BE2C (cell line): Measurements from ENCODE around the gene LYRM2.

ENCODE experiments used
- DNase-seq: peaks from one replicate; pipeline ENCODE4 v3.0.0-alpha.2; 2020
- H3K27me3 ChIP-seq: fragments of 250-450 bp; sonication (Bioruptor Pico); 2 replicates; pipeline ENCODE4 v1.5.1; 2020; ENCODE audit warnings: mild to moderate bottlenecking
- H3K36me3 ChIP-seq: fragments of 250-450 bp; sonication (Bioruptor Pico); 2 replicates; pipeline ENCODE4 v1.5.1; 2020; ENCODE audit warnings: mild to moderate bottlenecking
- H3K4me1 ChIP-seq: fragments of 250-450 bp; sonication (Bioruptor Pico); 2 replicates; pipeline ENCODE4 v1.5.1; 2020
- H3K4me3 ChIP-seq: 2 replicates; pipeline ENCODE4 v1.5.1; 2011; ENCODE audit warnings: low read depth, low read length
- H3K9me3 ChIP-seq: fragments of 250-450 bp; sonication (Bioruptor Pico); 2 replicates; pipeline ENCODE4 v1.5.1; 2020
- CTCF ChIP-seq: IDR thresholded peaks from 2 replicates; pipeline ENCODE4 v1.5.1; 2012; ENCODE audit warnings: mild to moderate bottlenecking, low read depth, low read length

Gene LYRM2

GRCh38 chr6:89526563-89526869 lies 112.0 kb downstream of the LYRM2 start:
- Histone ChIP-seq H3K27me3 (no peaks in the 10 kb centered on the region), H3K36me3 (no peaks in the 10 kb centered on the region), H3K4me1 (peaks cover 6% of the 10 kb centered on the region; the same call in 1 of the 2 replicates), H3K4me3 (no peak overlapping the region), H3K9me3 (no peaks in the 10 kb centered on the region)
- DNase-seq = no peak
- no peak for TF ChIP-seq CTCF

DNA sequence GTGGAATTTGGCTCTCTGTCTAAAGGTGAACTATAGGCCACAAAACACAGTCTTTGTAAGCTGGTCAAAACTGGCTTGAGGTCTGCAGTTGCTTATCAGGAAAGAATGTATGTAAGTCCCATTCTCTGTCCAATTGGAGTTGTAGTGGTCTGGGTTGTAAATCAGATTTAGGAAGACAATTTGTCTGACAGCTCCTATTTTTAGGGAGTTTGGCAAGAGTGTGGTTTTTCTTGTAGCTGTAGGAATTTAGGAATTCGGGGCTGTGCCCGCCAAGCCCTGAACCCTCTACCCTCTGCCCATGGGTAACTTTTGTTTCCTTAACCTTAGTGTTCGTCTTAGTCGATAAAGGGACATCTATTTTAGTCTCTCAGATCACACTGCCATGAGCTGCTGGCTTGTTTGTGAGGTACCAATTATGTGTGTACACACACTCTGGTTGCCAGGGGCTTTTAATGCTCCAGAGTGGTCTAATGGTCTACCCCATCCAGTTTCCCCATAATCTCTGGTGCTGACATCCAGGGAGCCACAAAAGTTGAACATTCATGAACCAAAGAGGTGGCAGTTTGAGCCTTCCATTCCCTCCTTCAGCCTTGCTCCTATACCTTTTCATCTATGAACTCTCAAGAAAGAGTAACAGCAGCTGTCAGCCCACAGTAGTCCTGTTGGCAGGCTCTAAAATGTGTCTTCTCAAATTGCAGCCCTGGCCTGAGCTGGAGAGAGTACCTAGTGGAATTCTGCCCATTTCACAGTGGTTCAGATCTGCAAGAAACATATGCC lies 112.6 kb downstream of the LYRM2 start:
- peaks cover 6% of the 10 kb centered on the region; the same call in 1 of the 2 replicates for H3K4me1 ChIP-seq
- H3K36me3 ChIP-seq = no peaks in the 10 kb centered on the region
- no peaks in the 10 kb centered on the region for H3K9me3 ChIP-seq
- DNase-seq = no peak
- TF ChIP-seq CTCF = no peak
- no peak overlapping the region for H3K4me3 ChIP-seq
- H3K27me3 ChIP-seq = no peaks in the 10 kb centered on the region

GRCh38 chr6:89522778-89523177 lies 115.8 kb downstream of the LYRM2 start:
- no peak for TF ChIP-seq CTCF
- DNase-seq = no peak
- no peaks in the 10 kb centered on the region for H3K36me3 ChIP-seq
- no peaks in the 10 kb centered on the region for H3K27me3 ChIP-seq
- no peaks in the 10 kb centered on the region for H3K9me3 ChIP-seq
- no peak overlapping the region for H3K4me3 ChIP-seq
- no peaks in the 10 kb centered on the region for H3K4me1 ChIP-seq

- Histone ChIP-seq H3K9me3 (no peaks in the 10 kb centered on the region), H3K27me3 (no peaks in the 10 kb centered on the region), H3K4me3 (no peak overlapping the region), H3K4me1 (no peaks in the 10 kb centered on the region), H3K36me3 (no peaks in the 10 kb centered on the region)
- TF ChIP-seq CTCF = no peak
- no peak for DNase-seq
Observed at GRCh38 chr6:89520736-89521135, 117.8 kb downstream of the LYRM2 start.

DNA sequence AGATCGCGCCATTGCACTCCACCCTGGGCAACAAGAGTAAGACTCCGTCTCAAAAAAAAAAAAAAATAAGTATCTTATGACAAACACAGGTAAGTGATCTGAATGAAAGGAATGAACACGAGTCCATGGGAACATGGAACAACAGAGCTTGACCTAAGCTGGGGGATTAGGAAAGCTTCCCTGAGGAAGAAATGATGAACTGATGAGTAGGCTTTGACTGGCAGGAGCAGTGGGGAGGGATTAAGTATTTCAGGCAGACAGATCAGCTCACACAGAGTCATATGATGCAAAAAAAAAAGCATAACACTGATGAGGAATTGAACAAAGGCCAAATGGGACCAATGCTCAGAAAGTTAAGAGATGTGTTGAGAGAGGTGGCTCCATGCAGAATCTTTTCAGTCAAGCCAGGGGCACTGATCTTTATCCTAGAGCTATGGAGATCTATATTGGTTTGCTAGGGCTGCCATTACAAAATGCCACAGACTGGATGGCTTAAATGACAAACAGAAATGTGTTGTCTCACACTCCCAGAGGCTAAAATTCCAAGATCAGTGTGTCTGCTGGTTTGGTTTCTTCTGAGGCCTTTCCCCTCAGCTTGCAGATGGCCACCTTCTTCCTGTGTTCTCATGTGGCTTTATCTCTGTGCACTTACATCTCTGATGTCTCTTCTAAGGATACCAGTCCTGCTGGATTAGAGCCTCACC lies 120.0 kb downstream of the LYRM2 start:
- TF ChIP-seq CTCF = no peak
- Histone ChIP-seq H3K27me3 (no peaks in the 10 kb centered on the region), H3K4me3 (no peak overlapping the region), H3K36me3 (no peaks in the 10 kb centered on the region), H3K9me3 (no peaks in the 10 kb centered on the region), H3K4me1 (no peaks in the 10 kb centered on the region)
- no peak for DNase-seq
